ENCODE data around the gene MAGEA9.
"Not testable (repeated sequence)": the region's sequence is repeated elsewhere in the genome, so short reads cannot be mapped to it uniquely, and the experiment has no call there.

MAGEA9 gene, protein sequence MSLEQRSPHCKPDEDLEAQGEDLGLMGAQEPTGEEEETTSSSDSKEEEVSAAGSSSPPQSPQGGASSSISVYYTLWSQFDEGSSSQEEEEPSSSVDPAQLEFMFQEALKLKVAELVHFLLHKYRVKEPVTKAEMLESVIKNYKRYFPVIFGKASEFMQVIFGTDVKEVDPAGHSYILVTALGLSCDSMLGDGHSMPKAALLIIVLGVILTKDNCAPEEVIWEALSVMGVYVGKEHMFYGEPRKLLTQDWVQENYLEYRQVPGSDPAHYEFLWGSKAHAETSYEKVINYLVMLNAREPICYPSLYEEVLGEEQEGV

DNA sequence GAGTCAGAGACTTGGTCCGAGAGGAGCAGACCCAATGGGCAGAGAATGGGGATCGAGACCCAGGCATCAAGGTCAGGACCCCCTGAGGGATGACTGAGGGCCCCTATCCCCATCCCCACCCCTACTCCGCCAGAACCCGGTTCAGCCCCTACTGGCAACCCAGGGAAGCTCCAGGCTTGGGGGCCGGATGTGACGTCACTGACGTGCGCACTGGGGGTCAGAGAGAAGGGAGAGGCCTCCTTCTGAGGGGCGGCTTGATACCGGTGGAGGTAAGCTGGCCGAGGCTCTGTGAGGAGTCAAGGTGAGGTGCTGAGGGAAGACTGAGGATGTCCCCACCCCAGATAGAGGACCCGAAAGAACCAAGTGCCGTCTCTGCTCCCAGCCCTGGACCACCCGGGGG lies at the start of gene MAGEA9:
MAGEA9 (plus strand) TSS at position 204 of the 400 bp plus-strand sequence. CDS start 4,281 bp downstream, outside the sequence.
- not testable (repeated sequence) for DNase-seq

DNA sequence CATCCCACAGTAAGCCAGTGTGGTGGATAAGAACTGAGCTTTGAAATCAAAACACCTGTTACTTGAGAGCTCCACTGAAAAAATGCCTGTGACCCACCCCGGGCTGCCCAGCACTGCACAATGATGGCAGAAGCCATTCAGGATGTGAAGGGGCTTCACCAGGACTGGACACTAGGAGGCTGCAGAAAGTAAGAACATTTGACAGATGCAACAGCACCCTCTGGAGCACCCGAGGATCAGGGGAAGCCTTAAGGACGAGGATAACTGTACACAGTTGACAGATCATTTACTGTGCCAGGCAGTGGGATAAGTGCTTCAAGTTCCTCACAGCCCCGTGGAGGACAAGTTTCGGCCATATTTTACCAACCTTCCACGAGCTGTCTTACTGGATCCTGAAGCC lies 39.5 kb upstream of the MAGEA9 start:
- DNase-seq, result not testable (repeated sequence)

- DNase-seq, result not testable (repeated sequence)
Observed at GRCh38 chrX:149746390-149747007, 35.2 kb upstream of the MAGEA9 start.

DNA sequence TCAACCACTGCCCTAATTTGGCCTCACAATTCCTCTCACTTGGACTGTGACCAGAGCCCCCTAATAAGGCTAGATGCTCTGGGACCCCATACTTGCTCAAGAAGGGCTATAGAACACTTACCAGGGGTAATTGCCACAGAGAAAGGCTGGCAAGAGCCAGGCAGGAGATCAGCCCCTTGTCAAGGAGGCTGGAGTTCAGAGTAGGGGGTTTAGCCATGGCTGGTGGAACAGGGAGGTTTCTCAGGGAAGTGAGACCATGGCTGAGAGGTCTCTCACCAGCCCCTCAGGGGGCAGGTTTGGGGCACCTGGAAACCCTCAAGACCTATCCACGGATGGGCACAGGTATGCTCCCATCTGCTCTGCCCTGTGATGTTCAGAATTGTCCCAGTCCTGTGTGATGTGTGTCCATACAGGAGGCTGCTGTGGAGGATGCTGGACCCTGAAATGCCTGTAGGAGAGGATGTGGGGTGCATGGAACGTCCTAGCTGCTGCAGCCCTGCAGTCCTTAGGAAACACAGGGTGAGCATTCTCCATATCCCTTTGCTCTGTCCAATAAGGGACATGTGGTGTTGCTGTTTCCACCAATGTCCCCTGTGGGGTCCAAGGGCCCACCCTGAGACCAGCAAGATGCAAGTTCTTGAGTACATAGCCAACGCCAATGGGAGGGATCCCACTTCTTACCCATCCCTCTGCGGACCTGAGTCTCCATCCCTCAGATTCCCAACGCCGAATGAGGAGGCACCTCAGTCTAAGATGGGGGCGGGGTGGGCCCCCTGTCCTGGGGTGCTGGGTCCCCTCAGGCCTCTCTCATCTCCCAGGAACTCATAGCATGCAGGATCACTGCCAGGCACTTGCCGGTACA lies 24.3 kb upstream of the MAGEA9 start:
- DNase-seq, result no peak

DNA sequence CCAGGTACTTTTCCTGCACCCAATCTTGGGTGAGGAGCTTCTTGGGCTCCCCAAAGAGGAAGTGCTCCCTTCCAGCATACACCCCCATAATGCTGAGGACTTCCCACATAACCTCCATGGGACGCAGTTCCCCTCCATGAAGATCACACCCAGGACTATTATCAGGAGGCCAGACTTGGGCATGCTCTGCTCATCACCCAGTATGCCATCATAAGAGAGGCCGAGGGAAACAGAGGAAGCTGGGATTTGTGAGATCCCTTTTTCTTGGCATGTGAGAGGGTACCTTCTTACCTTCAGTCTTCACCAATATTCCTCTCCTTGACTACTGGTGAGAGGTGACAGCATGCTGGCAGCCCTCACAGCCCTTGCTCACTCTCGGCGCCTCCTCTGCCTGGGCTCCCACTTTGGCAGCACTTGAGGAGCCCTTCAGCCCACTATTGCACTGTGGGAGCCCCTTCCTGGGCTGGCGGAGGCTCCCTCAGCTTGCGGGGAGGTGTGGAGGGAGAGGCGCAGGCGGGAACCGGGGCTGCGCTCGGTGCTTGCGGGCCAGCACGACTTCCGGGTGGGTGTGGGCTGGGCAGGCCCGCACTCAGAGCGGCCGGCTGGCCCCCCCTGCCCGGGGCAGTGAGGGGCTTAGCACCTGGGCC lies 23.5 kb upstream of the MAGEA9 start:
- no peak for DNase-seq

GRCh38 chrX:149758715-149759078 lies 23.0 kb upstream of the MAGEA9 start:
- not testable (repeated sequence) for DNase-seq

DNA sequence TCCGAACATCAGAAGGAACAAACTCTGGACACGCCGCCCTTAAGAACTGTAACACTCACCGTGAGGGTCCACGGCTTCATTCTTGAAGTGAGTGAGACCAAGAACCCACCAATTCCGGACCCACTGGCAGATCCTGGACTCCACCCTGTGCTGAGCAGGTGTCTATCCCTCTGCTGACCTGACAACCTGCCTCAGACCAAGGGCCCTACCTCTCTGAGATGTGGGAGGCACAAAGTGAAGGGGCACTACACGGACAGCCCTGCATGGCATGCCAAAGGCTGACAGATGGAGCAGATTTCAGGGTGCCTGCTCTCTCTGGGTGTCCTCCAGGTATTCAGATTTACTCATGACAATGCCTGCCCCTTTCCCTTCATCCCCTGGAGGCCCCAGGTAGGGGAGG lies 21.9 kb upstream of the MAGEA9 start:
- DNase-seq, result no peak

GRCh38 chrX:149760965-149761364 lies 20.8 kb upstream of the MAGEA9 start:
- no peak for DNase-seq

DNA sequence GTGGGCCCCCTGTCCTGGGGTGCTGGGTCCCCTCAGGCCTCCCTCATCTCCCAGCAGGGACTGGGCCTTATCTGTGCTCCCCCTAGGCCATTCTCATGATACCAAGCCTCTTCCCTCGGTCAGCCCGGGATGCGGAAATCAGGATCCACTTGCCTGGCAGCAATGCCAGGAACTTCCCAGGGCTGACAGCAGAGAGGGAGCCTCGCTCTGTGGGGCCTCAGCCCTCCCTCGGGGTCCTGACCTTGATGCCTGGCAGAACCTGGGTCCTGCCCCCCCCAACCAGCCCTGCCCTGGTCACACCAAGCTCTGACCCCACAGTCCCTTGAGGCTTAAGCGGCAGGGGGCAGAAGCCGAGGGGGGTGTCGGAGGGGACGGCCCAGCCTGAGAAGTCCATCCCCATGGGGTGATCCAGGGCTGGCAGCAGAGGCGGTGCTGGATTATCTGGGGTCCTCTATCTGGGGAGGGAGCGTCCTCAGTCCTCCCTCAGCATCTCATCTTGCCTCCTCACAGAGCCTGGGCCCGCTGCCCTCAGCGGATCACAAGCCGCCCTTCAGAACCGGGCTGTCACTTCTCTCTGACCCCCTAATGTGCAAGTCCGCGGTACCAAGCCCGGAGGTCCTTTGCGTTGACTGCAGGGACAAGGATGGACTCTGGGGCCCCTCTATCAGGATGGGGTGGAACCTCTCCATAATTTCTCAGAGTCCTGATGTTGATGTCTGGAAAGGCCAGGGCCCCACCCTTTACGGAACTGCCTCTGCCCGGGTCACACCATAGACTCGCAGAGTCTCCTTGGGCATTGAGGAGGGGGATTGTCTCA lies 19.7 kb upstream of the MAGEA9 start:
- not testable (repeated sequence) for DNase-seq

GRCh38 chrX:149762696-149763614 lies 18.8 kb upstream of the MAGEA9 start:
- DNase-seq, result no peak

- not testable (repeated sequence) for DNase-seq
Observed at GRCh38 chrX:149770344-149770743, 11.4 kb upstream of the MAGEA9 start.

GRCh38 chrX:149773026-149773425 lies 8.7 kb upstream of the MAGEA9 start:
- DNase-seq, result not testable (repeated sequence)

DNA sequence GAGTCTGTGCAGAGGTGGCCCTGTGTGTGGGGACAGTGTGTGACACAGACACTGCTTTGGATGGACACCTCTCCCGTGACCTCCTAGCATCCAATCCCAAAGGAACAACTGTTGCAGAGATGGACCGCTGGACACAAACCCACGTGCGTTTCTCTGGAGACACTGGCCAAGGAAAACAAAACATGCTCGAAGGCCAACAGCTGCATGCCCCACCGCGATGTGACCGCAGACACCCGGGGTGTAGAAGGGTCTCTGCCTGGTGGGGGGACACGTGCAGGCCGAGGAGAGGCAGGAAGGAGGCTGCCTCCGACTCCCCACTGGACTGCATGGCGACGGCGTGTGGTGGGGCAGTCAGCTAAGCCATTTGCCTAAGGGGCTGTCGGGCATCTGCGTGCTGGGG lies 8.0 kb upstream of the MAGEA9 start, which contains the start of gene HSFX1:
HSFX1 (plus strand) TSS at position 301 of the 400 bp plus-strand sequence. CDS start 614 bp downstream, outside the sequence.
- DNase-seq, result not testable (repeated sequence)

GRCh38 chrX:149777999-149778398 lies 3.7 kb upstream of the MAGEA9 start:
- not testable (repeated sequence) for DNase-seq

DNA sequence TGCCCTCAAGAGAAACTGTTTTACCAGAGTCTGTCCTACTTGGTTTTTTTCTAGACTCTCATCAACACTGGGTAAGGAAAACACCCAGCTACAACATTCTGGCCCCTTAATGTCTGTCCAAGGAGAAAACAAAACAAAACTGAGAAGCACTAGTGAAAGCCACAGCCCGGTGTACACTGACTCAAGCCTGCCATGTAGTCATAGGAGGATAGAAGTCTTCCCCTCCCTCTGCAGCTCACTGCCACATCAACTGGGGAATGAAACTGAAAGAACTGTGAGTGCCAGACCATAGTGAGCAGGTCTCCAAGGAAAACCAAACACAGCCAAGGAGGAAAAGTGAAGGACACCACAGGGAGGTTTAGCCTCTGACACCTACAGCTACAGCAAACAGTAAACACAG lies 13.8 kb downstream of the MAGEA9 start:
- DNase-seq, result not testable (repeated sequence)

- DNase-seq, result no peak
Observed at GRCh38 chrX:149799095-149799714, 17.5 kb downstream of the MAGEA9 start.

GRCh38 chrX:149799938-149800337 lies 18.2 kb downstream of the MAGEA9 start:
- peak; percentile 43 for DNase-seq

DNA sequence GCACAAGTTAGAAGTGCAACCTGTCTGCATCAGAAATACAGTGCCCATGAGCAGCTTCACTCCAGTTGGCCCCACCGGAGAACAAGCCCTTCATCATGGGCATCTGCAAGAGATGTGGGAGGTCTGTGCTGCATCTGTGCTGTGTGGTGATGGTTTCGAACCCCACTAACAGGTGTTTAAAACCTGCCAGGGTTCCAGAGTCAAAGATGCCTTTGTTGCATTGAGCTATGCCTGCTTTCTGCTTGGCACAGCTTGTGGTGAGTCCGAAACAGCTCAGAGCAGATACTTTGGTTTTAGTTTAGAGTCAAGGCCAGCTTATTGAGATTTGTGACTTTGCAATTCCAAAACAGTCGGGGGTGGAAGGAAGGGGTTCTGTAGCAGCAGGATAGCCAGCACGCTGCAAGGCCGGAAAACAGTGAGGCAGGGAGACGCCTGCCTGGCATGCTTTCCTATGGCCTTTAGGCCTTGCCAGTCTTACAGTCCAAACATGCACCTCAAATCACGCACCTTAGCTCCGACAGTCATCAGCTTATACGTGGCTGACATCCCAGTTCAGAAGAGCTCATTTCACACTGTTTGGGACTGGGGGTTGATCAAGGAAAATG lies 21.8 kb downstream of the MAGEA9 start:
- DNase-seq, result no peak

- DNase-seq, result no peak
Observed at GRCh38 chrX:149804102-149804501, 22.4 kb downstream of the MAGEA9 start.
